Measurements from ENCODE around the gene HNRNPUL2.

Gene HNRNPUL2

DNA sequence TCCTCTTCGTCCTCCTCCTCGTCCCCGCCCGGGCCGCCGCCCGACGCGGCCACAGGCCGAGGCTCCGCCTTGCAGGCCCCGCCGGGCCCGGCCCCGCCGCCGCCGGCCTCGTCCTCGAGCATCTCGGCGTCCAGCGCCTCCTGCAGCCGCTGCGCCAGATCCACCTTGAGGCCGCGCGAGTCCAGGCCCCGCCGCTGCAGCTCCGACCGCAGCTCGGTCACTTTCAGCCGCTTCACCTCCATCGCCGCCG is 417 bp downstream of the HNRNPUL2 start:
- no peak for DNase-seq (ENCODE audit: low spot score)

DNA sequence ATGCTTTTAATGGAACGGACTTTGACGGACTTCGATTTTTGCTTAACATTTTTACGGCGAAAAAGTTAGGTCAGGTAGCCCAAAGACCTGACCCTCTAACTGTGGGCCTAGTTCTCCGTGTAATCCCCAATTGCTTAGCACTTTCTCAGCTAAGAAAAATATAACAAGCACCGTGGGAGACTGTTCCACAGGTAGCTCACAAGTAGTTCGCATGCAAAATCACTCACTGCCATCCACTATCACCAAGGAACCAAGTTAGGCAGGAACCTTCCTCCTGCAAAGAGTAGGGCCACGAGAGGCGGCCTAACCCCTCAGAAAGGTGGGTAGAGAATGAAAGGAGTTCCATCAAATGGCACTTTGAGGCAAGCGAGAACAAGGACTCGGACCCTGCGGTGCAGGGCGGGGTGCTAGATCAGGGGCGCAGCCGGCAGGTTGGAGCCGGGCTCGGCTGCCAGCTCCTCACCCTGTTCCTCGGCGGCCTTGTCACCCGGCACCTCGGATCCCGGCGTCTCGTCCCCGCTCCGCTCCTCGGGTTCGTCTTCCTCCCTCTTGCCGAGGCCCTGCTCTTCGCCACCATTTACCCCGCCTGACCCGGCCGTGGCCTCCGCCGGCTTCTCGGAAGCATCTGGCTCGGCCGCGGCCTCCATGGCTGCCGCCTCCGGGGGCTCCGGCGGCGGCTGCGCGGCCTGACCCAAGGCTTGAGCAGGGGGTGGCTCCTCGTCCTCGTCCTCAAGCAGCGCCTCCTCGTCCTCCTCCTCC is 922 bp downstream of the HNRNPUL2 start:
- no peak for DNase-seq (ENCODE audit: low spot score)

DNA sequence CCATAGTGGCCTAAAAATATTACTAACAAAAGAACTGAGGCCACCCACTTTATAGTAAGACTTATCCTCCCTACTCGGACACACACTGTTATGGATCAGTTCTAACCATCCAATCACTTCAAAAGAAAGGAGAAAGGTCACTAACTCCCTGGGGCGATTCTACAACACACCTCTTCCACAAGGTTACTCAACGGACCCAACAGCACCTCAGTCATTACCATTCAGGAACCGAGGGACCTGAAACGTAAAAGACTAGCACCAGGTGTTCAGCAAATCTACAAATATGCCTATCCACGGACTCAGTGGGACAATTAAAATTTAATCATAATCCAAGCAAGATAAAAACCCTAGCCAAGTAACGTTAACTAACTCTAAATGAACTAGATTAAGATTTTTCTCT is 1.6 kb downstream of the HNRNPUL2 start:
- DNase-seq (ENCODE audit: low spot score): peak; percentile 30

GRCh38 chr11:62724171-62724570 is 3.1 kb downstream of the HNRNPUL2 start:
- no peak for DNase-seq (ENCODE audit: low spot score)

GRCh38 chr11:62721994-62722393 is 5.3 kb downstream of the HNRNPUL2 start:
- no peak for DNase-seq (ENCODE audit: low spot score)

- DNase-seq (ENCODE audit: low spot score): no peak
Measured at GRCh38 chr11:62719302-62719978, 7.8 kb downstream of the HNRNPUL2 start.

DNA sequence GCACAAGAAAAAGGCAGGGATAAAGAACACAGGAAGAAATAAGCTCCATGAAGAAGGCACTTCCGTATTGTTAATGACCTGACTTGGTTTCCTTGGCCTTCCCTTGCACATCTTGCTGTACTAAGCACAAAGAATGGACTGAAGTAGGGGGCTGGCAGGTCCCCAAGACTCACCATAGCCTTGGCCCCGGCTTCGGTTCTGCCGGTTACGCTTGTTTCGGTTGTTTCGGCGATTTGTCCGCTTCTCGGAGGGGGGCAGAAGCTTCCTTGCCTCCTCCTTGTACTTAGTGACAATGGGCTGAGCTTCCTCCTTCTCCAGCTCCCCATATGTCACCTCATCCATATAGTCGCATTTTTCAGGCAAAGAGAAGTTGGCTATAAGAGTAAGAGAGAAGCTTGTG is 10.4 kb downstream of the HNRNPUL2 start:
- no peak for DNase-seq (ENCODE audit: low spot score)

- no peak for DNase-seq (ENCODE audit: low spot score)
Measured at GRCh38 chr11:62716206-62716605, 11.1 kb downstream of the HNRNPUL2 start.

DNA sequence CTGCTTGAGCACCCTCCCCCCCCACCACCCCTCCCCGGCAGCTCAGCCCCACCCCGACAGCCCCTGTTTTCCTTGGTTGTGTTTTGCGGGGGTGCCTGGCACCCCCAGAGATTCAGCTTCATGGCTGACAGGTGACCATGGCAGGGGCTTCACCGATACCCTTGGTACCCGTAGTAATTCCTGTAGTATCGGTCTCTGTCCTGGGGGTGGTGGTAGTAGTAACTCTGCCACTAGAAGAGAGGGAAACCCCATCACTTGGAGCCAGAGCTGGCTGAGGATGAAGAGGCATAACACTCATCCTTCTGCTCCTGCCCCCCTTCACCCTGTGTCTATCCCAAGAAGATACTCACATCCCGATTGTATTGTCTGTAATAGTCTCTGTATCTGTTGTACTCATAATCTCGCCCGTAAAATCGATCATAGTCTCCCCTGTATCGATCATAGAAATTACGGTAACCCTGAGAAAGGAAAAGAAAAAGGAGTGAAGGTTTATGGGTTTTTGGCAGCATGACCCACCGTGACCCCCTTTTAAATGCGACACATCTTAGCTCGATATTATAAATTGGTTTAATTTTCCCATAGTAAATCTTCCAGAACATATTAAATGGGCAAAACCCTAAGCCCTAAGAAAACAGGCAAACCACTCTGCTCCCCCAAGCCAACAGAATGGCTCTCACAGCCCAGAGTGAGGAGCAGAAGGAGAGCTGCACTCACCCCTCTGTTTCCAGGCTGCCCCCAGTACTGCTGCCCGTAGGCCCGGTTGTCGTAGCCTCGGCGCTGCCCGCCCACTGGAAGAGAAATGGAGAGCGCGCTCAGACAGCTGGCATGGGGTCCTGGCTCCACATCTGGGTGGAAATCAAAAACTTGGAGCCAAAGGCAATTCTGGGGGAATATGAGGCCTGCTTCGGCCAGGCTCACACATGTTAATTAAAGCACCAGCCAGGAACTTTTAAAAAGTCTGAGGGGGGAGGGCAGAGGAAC is 11.8 kb downstream of the HNRNPUL2 start:
- no peak for DNase-seq (ENCODE audit: low spot score)

GRCh38 chr11:62713343-62713742 is 13.9 kb downstream of the HNRNPUL2 start:
- DNase-seq (ENCODE audit: low spot score): peak; percentile 84

GRCh38 chr11:62712861-62713260 is 14.4 kb downstream of the HNRNPUL2 start:
- DNase-seq (ENCODE audit: low spot score): no peak

DNA sequence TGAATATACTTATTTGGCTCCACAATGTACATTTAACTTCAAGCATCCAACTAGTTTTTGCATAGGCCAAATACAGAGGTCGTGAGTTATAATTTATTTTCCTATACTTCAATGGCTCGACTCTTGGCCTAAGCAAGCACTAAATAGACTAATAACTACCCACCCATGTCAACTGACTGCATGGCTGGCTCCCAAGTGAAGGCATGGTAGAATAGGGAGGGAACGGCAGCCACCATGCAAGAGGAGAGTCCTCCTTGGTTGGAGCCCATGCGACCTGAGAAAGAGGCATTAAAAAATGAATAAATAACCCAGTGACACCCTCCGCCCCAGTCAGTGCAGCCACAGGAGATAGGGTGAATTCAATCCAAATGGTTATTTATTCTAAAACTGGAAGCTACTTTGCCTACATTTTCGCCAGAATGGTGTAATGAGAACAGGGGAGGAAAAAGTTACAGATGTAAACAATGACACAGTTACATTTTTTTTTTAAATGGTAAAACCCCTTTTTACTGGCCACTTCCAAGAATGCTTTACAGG is 14.9 kb downstream of the HNRNPUL2 start:
- DNase-seq (ENCODE audit: low spot score): no peak

GRCh38 chr11:62710001-62710345 is 17.3 kb downstream of the HNRNPUL2 start:
- DNase-seq (ENCODE audit: low spot score): no peak

DNA sequence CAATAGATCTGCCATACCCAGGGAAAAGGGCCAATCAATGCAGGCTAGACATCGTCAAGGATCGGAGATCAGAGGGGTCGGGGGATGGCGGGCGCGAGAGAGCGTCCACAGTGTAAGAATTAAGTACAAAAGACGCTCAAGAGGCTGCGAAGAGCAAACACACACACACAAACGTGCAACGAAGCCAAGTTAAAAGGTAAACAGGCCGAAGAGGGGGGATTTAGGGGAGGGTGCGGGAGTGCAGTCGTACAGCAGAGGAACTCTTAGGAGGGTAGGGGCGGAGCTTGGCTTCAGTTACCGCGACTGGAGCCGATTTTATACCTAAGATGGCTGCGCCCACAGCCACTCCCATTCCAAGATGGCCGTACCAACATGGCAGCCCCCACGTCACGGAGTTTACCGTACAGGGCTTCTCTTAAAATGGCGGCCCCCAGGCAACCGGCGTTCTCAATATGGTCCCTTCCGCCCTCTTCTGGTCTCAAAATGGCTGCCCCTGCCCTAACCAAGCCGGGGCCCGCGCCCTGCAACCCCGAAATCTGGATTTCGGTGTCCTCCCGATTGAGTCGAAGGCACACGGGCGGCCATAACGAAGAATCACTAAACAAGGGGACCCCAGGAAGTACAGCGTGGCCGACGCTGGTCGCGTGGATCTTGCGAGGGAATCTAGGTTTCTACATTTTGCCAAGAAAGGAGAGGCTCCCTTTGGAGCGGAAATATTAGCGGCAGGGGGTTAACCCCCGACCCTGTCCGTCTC is 17.8 kb downstream of the HNRNPUL2 start:
- DNase-seq (ENCODE audit: low spot score): peak; percentile 97

DNA sequence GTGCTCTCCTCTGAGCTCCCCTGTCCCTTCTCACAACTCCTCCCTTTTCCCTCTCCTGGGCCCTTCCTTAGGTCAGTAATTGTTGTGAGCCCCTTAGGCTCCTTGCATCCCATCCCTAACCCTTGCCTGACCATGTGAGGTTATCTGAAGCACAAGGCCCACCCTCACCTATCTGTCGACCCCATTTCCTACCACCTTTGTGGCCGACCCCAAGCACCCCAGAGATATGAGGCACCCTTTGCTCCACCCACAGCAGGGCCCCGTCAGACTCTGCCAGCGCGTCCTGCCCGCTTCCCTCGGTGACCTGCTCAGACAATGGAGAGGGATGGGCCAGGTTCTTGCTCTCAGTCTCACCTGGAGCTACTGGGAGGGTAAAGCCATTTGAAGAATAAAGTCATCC is 18.5 kb downstream of the HNRNPUL2 start:
- no peak for DNase-seq (ENCODE audit: low spot score)

DNA sequence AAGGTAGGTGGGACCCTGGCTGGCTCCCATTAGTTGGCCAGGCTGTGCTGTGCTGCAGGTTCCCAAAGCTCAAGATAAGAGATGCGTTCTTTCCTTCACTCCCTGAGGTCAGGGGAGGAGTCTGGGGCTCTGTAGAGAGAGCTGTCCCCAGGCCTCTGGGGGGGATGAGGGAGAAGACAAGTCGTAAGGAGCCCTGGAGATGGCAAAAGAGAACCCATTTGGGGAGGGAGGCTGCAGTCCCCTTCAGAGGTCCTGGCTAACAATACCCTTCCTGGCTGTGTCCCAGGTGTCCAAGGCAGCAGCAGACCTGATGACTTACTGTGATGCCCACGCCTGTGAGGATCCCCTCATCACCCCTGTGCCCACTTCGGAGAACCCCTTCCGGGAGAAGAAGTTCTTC is 18.9 kb downstream of the HNRNPUL2 start:
- no peak for DNase-seq (ENCODE audit: low spot score)

DNA sequence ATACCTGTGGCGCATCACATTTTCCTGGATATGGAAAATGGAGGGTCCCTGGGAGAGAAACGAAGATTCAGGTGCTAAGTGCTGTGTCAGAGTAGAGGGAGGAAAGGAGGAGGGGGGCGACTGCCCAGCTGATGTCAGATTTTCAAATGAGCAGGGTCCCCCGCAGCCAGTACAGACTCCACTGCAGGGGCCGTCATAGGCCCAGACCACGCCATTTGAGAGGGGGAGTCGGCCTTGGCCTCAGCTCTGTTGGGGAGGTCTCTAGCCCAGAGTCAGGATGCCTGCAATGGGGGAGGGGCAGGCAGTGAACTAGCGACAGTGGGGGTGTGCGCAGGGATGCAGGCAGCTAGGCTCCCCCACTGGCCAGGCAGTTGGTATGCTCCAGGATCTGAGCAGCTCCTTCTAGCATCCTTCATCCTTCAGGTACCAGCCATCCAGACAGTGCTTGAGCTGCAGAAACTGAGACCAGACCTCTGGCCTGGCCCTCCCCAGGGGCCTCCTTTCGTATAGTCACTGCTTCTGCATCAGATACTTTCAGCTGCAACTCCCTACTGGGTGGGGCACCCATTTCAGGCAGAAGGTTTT is 19.9 kb downstream of the HNRNPUL2 start, which contains the start of the genes BSCL2 and GNG3:
TSS of gene BSCL2 (minus strand) at position 148 of the 585 bp plus-strand sequence. CDS start 229 bp downstream, outside the sequence.
TSS of gene GNG3 (plus strand) at position 400 of the 585 bp plus-strand sequence. CDS start 620 bp downstream, outside the sequence.
- DNase-seq (ENCODE audit: low spot score): no peak

DNA sequence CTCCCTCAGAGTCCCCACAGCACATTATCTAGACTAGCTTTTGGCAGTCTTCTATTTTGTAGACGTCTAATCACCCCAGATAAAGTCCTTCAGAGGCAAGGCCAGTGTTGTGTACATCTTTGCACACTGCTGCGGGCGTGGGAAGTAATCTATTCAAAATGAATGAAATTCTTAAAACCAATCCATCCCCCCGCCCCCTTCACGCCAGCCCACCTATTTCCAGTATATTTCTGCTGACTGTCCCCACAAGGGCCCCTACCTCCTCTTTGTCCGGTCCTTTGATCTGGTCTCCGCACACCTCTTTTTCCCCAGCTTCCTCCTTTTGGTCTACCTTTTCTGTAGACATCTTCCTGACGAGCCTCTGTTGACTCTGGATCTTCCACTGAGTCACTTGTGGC is 20.4 kb downstream of the HNRNPUL2 start:
- DNase-seq (ENCODE audit: low spot score): no peak

- peak; percentile 96 for DNase-seq (ENCODE audit: low spot score)
Measured at GRCh38 chr11:62705880-62706849, 21.1 kb downstream of the HNRNPUL2 start.

DNA sequence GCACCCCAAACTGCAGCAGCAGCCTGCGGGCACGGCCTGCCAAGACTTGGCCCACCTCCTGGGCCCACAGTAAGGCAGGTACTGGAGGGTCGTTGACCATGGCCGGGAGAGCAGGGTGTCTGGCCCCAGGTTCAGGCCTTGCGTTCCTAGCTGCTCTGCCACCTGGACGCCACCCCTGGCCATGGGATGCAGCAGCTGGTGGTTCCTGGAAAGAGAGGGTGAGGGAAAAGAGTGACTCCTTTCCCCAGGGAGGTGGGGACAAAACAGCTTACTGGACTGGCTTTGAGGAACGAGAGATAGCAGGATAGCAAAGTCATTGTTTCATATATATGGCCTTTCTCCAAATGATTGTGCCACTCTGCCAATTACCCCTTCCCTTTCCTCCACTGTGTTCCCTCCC is 21.8 kb downstream of the HNRNPUL2 start:
- peak; percentile 59 for DNase-seq (ENCODE audit: low spot score)

Measured in kidney tubule cell (primary cell).